OCI-LY7 (cell line): ENCODE results near the gene FDPS. TPM values are rescaled to one million over a fixed set of nuclear protein-coding genes. Genes with fewer than 3 reads are reported as not detected.
"Not testable (repeated sequence)": the region's sequence is repeated elsewhere in the genome, so short reads cannot be mapped to it uniquely, and the experiment has no call there.

ENCODE experiments used
- BruUV-seq: library from RNA; stranded (reverse); fragments of 400-500 nt; replicated peaks from 2 replicates; lab custom pipeline; 2021; lab: Mats Ljungman, UMichigan
- CTCF ChIA-PET: fragments of 300-600 bp; sonication (Branson Sonifier 250); formaldehyde crosslinking; loops from one replicate; lab custom pipeline; 2022; ENCODE audit warnings: antibody characterized with exemption; ENCODE audit not compliant: unreplicated experiment; lab: Charles Lee
- POLR2A ChIA-PET: fragments of 300-600 bp; sonication (Branson Sonifier 250); formaldehyde crosslinking; loops from one replicate; lab custom pipeline; 2022; ENCODE audit warnings: antibody characterized with exemption; lab: Charles Lee
- DNase-seq: peaks from one replicate; pipeline ENCODE4 v3.0.0-alpha.2; 2015; ENCODE audit warnings: low spot score
- H2AFZ ChIP-seq: fragments of 200-600 bp; sonication (generic), shearing (Covaris generic); 2 replicates; pipeline ENCODE4 v1.6.1; 2014; ENCODE audit warnings: mild to moderate bottlenecking, antibody characterized with exemption, low read length, moderate library complexity
- H3K27ac ChIP-seq: fragments of 200-600 bp; sonication (generic); 2 replicates; pipeline ENCODE4 v1.5.1; 2014; ENCODE audit warnings: mixed run types, low read depth, mild to moderate bottlenecking, moderate library complexity, low read length, inconsistent platforms; ENCODE audit not compliant: poor library complexity, severe bottlenecking
- H3K36me3 ChIP-seq: fragments of 200-600 bp; sonication (generic); 2 replicates; pipeline ENCODE4 v1.6.1; 2014; ENCODE audit warnings: mild to moderate bottlenecking, antibody characterized with exemption, low read length, moderate library complexity, mixed read lengths; ENCODE audit not compliant: insufficient read depth
- H3K4me1 ChIP-seq: fragments of 200-600 bp; sonication (generic); 2 replicates; pipeline ENCODE4 v1.5.1; 2014; ENCODE audit warnings: mild to moderate bottlenecking, low read length; ENCODE audit not compliant: insufficient read depth, poor library complexity, severe bottlenecking
- H3K4me2 ChIP-seq: fragments of 200-600 bp; sonication (generic); 2 replicates; pipeline ENCODE4 v1.6.1; 2014; ENCODE audit warnings: mild to moderate bottlenecking, low read length
- H3K4me3 ChIP-seq: fragments of 200-600 bp; sonication (generic); 2 replicates; pipeline ENCODE4 v1.5.1; 2014; ENCODE audit warnings: mild to moderate bottlenecking, low read depth, low read length; ENCODE audit not compliant: poor library complexity, severe bottlenecking
- H3K79me2 ChIP-seq: fragments of 200-600 bp; sonication (generic); 2 replicates; pipeline ENCODE4 v1.6.1; 2016; ENCODE audit warnings: low read depth, mild to moderate bottlenecking, low read length, moderate library complexity, mixed read lengths; ENCODE audit not compliant: insufficient read depth
- H3K9me2 ChIP-seq: fragments of 200-600 bp; sonication (generic); 2 replicates; pipeline ENCODE4 v1.6.1; 2016; ENCODE audit warnings: mild to moderate bottlenecking, low read length, mixed read lengths; ENCODE audit not compliant: insufficient read depth
- H3K9me3 ChIP-seq: fragments of 200-600 bp; sonication (generic); 2 replicates; pipeline ENCODE4 v1.6.1; 2014; ENCODE audit warnings: mild to moderate bottlenecking, mixed run types, low read length, mixed read lengths
- H4K20me1 ChIP-seq: fragments of 200-600 bp; sonication (generic); 2 replicates; pipeline ENCODE4 v1.6.1; 2014; ENCODE audit warnings: mild to moderate bottlenecking, antibody characterized with exemption, low read length, moderate library complexity, mixed read lengths; ENCODE audit not compliant: insufficient read depth
- EZH2phosphoT487 ChIP-seq: fragments of 200-600 bp; sonication (generic); IDR thresholded peaks from 2 replicates; pipeline ENCODE4 v1.6.1; 2018; ENCODE audit warnings: low read depth, borderline replicate concordance, mild to moderate bottlenecking, mixed run types, antibody characterized with exemption, low read length, moderate library complexity, mixed read lengths
- intact Hi-C: fragments of 100-400 bp; cut with micrococcal nuclease; formaldehyde crosslinking; loops from one replicate; pipeline ENCODE4 v1.10.0; 2022; ENCODE audit not compliant: unreplicated experiment
- total RNA-seq, 2 experiments: library from RNA; depleted of rRNA in 1 of 2; stranded (reverse); fragments of >200 nt in 1 of 2; shearing (Covaris generic) in 1 of 2; gene quantifications; 2 replicates each; pipeline ENCODE4 v1.2.3, GENCODE V29; 2014 to 2022
- TF ChIP-seq, protein P1 (sequence below): fragments of 200-600 bp; sonication (generic); conservative IDR thresholded peaks from 2 replicates; pipeline ENCODE4 v1.5.1; 2014; ENCODE audit warnings: mild to moderate bottlenecking, antibody characterized with exemption, low read length, moderate library complexity, mixed read lengths

FDPS gene
- total RNA-seq, 2 experiments from 2014 or later, result 263 to 531 TPM

DNA sequence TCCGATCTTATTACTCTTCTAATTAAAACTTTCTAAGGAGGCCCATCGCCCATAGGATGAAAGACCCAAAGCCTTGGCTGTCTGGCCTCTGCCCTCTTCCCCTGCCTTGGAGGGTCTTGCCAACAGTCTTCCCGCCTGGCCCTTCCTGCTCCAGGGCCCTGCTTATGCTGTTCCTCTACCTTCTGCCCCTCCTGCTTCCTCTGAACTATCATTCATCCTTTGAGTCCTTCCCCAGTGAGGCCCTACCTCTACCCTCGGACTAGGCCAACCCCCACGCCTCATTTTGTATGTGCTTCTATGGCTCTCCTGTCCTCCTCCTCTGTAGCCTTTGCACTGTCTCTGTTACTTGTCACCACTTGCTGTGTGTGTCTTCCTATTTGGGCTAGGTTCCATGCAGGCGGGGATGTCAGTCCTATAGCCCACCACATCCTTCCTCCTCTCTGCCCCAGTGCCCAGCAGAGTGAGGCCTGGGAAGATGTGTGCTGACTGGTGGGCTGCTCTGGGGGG, 17.4 kb downstream of the FDPS start:
- Histone ChIP-seq H3K79me2 (no peaks in the 10 kb centered on the region), H3K36me3 (peaks cover 19% of the 10 kb centered on the region), H3K9me3 (no peaks in the 10 kb centered on the region), H3K9me2 (no peaks in the 10 kb centered on the region), H3K4me2 (no peak overlapping the region), H3K4me1 (peaks cover 11% of the 10 kb centered on the region), H4K20me1 (no peaks in the 10 kb centered on the region), H3K4me3 (no peak overlapping the region), H2AFZ (no peak overlapping the region), H3K27ac (no peak overlapping the region)
- ChIA-PET POLR2A (no interaction called here), CTCF (no interaction called here)
- TF ChIP-seq, protein P1, sequence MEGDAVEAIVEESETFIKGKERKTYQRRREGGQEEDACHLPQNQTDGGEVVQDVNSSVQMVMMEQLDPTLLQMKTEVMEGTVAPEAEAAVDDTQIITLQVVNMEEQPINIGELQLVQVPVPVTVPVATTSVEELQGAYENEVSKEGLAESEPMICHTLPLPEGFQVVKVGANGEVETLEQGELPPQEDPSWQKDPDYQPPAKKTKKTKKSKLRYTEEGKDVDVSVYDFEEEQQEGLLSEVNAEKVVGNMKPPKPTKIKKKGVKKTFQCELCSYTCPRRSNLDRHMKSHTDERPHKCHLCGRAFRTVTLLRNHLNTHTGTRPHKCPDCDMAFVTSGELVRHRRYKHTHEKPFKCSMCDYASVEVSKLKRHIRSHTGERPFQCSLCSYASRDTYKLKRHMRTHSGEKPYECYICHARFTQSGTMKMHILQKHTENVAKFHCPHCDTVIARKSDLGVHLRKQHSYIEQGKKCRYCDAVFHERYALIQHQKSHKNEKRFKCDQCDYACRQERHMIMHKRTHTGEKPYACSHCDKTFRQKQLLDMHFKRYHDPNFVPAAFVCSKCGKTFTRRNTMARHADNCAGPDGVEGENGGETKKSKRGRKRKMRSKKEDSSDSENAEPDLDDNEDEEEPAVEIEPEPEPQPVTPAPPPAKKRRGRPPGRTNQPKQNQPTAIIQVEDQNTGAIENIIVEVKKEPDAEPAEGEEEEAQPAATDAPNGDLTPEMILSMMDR, result no peak
- TF ChIP-seq EZH2phosphoT487, result no peak
- DNase-seq, result no peak
- no TSS peak for BruUV-seq
- intact Hi-C loops, result no loop called here

DNA sequence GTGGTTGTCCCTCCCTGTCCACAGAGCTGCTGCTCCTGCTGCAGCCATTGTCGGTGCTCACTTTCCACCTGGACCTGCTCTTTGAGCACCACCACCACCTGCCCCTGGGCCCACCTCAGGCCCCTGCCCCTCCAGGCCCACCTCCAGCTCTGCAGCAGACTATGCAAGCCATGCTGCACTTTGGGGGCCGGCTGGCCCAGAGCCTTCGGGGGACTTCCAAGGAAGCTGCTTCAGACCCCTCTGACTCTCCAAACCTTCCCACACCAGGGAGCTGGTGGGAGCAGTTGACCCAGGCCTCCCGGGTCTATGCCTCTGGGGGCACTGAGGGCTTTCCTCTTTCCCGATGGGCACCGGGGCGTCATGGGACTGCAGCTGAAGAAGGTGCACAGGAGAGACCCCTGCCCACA, 18.0 kb downstream of the FDPS start:
- intact Hi-C loops, result no loop called here
- H3K9me2 ChIP-seq, result no peaks in the 10 kb centered on the region

DNA sequence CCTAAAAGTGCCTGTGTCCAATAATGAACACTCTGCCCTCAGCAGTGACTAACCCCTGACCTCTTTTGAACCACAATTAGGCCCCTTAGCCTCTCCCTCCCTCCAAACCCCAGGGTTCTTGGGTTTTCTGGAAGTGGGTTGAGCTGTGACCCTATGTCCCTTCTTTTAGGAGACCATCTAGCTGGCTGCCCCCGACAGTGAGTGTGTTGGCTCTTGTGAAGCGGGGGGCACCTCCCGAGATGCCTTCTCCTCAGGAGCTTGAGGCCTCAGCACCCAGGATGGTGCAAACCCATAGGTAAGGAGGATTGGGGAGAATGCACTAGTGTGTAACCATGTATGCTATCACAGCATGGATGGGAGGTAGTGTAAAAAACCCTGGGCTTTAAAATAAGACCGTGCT, 19.3 kb downstream of the FDPS start:
- Histone ChIP-seq H4K20me1 (no peaks in the 10 kb centered on the region), H3K27ac (no peak overlapping the region), H3K36me3 (peaks cover 16% of the 10 kb centered on the region), H3K4me2 (no peak overlapping the region), H3K4me1 (peaks cover 4% of the 10 kb centered on the region), H2AFZ (no peak overlapping the region), H3K9me2 (no peaks in the 10 kb centered on the region), H3K9me3 (no peaks in the 10 kb centered on the region), H3K79me2 (no peaks in the 10 kb centered on the region), H3K4me3 (no peak overlapping the region)
- TF ChIP-seq EZH2phosphoT487, result no peak
- TF ChIP-seq, protein P1, result no peak
- CTCF ChIA-PET, result interaction anchor here (0.8 kb wide), 1 partner anchor 77 kb away, joined by 4 read pairs; no protein-coding TSS in a partner anchor
- POLR2A ChIA-PET, result no interaction called here
- DNase-seq, result no peak
- no TSS peak for BruUV-seq
- intact Hi-C loops, result no loop called here

More for the DNA sequence above, 18.0 kb downstream of the FDPS start:
- Histone ChIP-seq H3K9me3 (no peaks in the 10 kb centered on the region), H3K36me3 (peaks cover 17% of the 10 kb centered on the region), H2AFZ (no peak overlapping the region), H4K20me1 (no peaks in the 10 kb centered on the region), H3K27ac (no peak overlapping the region), H3K4me3 (no peak overlapping the region), H3K4me1 (peaks cover 11% of the 10 kb centered on the region), H3K79me2 (no peaks in the 10 kb centered on the region), H3K4me2 (no peak overlapping the region)
- no TSS peak for BruUV-seq
- TF ChIP-seq, protein P1, result no peak
- TF ChIP-seq EZH2phosphoT487, result no peak
- no peak for DNase-seq
- ChIA-PET CTCF (interaction anchor here (0.9 kb wide), 1 partner anchor 76 kb away, joined by 3 read pairs; no protein-coding TSS in a partner anchor), POLR2A (no interaction called here)

DNA sequence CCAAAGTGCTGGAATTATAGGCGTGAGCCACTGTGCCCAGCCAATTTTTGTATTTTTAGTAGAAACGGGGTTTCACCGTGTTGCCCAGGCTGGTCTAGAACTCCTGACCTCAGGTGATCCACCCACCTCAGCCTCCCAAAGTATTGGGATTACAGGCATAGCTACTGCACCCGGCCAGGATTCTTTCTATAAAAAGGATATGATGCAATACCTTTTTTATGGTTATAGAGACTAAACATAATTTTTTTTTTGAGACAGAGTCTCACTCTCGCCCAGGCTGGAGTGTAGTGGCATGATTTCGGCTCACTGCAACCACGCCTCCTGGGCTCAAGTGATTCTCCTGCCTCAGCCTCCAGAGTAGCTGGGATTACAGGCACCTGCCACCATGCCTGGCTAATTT, 20.2 kb downstream of the FDPS start:
- H2AFZ ChIP-seq, H3K9me2 ChIP-seq, H3K4me1 ChIP-seq, H3K9me3 ChIP-seq, H3K4me2 ChIP-seq, intact Hi-C loops, H4K20me1 ChIP-seq, POLR2A ChIA-PET, H3K79me2 ChIP-seq, BruUV-seq, H3K27ac ChIP-seq, H3K4me3 ChIP-seq, DNase-seq: not testable (repeated sequence)
- CTCF ChIA-PET, result interaction anchor here (0.8 kb wide), 1 partner anchor 78 kb away, joined by 4 read pairs; no protein-coding TSS in a partner anchor
- peaks cover 24% of the 10 kb centered on the region for H3K36me3 ChIP-seq
